ENCODE data around the gene MAGI1. TPM values are rescaled to one million over a fixed set of nuclear protein-coding genes. Genes with fewer than 3 reads are reported as not detected.
A peak's percentile ranks its signal among the peaks of the same experiment; 100 is the strongest.

The MAGI1 gene
- polyA plus RNA-seq, 1 of the 3 experiments (the other 2 are of a cell fraction) = 10.3 TPM

GRCh38 chr3:65905771-65906170, 132.9 kb downstream of the MAGI1 start:
- TF ChIP-seq TCF12 (IDR thresholded peaks at IDR 0.05) (peak; percentile 79), JUND (IDR thresholded peaks at IDR 0.05) (0 out of 2 replicates have a peak, but pooled peaks have one; percentile 6), TEAD4 (IDR thresholded peaks at IDR 0.05; ENCODE audit: borderline replicate concordance, insufficient read depth) (no peak)
- Histone ChIP-seq H3K9me2 (no peaks in the 10 kb centered on the region), H3K79me2 (ENCODE audit: insufficient read depth) (peaks cover 64% of the 10 kb centered on the region), H3K27me3 (ENCODE audit: insufficient read depth) (no peaks in the 10 kb centered on the region), H4K20me1 (ENCODE audit: insufficient read depth) (peaks cover 9% of the 10 kb centered on the region; the same call in 1 of the 2 replicates), H3K4me1 (ENCODE audit: control insufficient read depth in 1 of 2, insufficient read depth in 2 of 2, low read depth in 1 of 2, low read length in 1 of 2) (peaks cover 3 to 9% of the 10 kb centered on the region in 2 experiments; a peak in 3 of 4 replicates), H2AFZ (ENCODE audit: low read depth) (no peak overlapping the region), H3K9me3 (no peaks in the 10 kb centered on the region), H3K27ac (ENCODE audit: low read depth in 2 of 2, low read length in 1 of 2) (peak overlapping the region; percentile 44 to 48; a peak in 3 of 4 replicates), H3K36me3 (replicated peaks in 1 of 2; ENCODE audit: control insufficient read depth in 1 of 2, insufficient read depth in 2 of 2, low read length in 1 of 2) (peaks cover 0 to 3% of the 10 kb centered on the region in 2 experiments), H3K4me3 (ENCODE audit: low read depth in 2 of 2, low read length in 1 of 2) (no peak overlapping the region), H3K9ac (no peak overlapping the region), H3F3A (replicated peaks; ENCODE audit: insufficient read depth) (peaks cover 7% of the 10 kb centered on the region), H3K4me2 (peak overlapping the region; percentile 7; the same call in 1 of the 2 replicates)
- ChIA-PET CTCF (interaction anchor here (0.7 to 1.3 kb wide), 6 partner anchors 8 to 289 kb away, joined by 3 to 4 read pairs (median 3); no protein-coding TSS in a partner anchor), POLR2A (no interaction called here)
- no peak for DNase-seq
- 40% methylated on average over 2 of the region's 2 CpGs for WGBS (ENCODE audit: low lambda C conversion rate)

DNA sequence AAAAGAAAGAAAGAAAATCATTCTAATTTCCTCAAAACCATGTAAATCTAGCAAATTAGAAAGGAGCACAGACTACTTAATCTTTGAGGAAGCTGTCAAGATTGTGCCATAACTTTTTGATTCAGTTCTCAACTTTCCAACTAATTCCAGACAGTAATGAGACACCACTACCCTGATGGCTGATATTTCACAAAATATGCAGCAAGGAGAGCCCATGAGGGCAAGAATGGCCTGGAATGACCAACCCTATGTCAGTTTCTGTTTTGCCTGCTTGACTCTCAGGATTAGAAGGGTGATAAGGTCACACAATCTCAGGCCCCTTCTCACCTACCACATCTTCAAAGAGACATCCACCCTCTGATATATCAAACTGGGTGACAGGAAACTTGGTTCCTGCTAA, 134.7 kb downstream of the MAGI1 start:
- Histone ChIP-seq H3K4me3 (ENCODE audit: low read depth in 2 of 2, low read length in 1 of 2) (no peak overlapping the region), H3K79me2 (ENCODE audit: insufficient read depth) (peaks cover 58% of the 10 kb centered on the region), H3K9me3 (no peaks in the 10 kb centered on the region), H3K27me3 (ENCODE audit: insufficient read depth) (no peaks in the 10 kb centered on the region), H3K9ac (no peak overlapping the region), H3K4me2 (no peak overlapping the region), H3K9me2 (no peaks in the 10 kb centered on the region), H3K36me3 (replicated peaks in 1 of 2; ENCODE audit: control insufficient read depth in 1 of 2, insufficient read depth in 2 of 2, low read length in 1 of 2) (peaks cover 0 to 3% of the 10 kb centered on the region in 2 experiments), H3K4me1 (ENCODE audit: control insufficient read depth in 1 of 2, insufficient read depth in 2 of 2, low read depth in 1 of 2, low read length in 1 of 2) (peaks cover 3 to 9% of the 10 kb centered on the region in 2 experiments; a peak in 3 of 4 replicates), H3F3A (replicated peaks; ENCODE audit: insufficient read depth) (peaks cover 7% of the 10 kb centered on the region), H2AFZ (ENCODE audit: low read depth) (no peak overlapping the region), H3K27ac (ENCODE audit: low read depth in 2 of 2, low read length in 1 of 2) (no peak overlapping the region), H4K20me1 (ENCODE audit: insufficient read depth) (peaks cover 9% of the 10 kb centered on the region; the same call in 1 of the 2 replicates)
- TF ChIP-seq MXI1 (IDR thresholded peaks at IDR 0.05; ENCODE audit: low read depth, low read length) (no peak), MAX (IDR thresholded peaks at IDR 0.05; ENCODE audit: low read depth) (no peak), CHD2 (IDR thresholded peaks at IDR 0.05; ENCODE audit: low read length, partially characterized antibody) (no peak), TAF1 (IDR thresholded peaks at IDR 0.05; ENCODE audit: borderline replicate concordance, low read depth, low read length) (no peak), JUND (IDR thresholded peaks at IDR 0.05) (no peak)
- ChIA-PET CTCF (interaction anchor here (0.8 kb wide), 1 partner anchor 10 kb away, joined by 3 read pairs; no protein-coding TSS in a partner anchor), POLR2A (no interaction called here)
- DNase-seq = no peak

DNA sequence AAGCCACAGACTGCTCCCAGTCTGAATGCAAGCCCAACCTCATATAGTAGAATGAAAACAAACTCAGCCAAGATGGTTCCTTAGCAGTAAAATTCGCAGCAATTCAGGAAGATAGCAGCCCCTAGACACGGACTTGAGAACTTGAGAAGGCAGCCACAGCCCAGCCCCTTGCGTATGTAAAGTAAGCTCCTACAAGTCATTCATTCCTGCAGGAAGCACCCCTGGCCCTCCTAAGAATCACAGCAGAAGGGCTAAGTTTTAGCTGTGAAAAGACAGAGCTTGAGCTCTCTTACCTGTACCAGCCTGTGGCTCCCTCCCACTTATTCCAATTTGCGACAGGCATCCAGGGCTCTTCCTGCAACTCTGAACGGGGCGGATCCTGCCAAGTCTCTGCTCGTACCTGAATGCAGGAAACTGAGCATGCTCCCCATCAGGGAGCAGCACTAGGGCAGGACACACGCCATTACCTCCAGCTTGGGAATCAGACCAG, 136.4 kb downstream of the MAGI1 start:
- Histone ChIP-seq H3K27me3 (ENCODE audit: insufficient read depth) (no peaks in the 10 kb centered on the region), H2AFZ (ENCODE audit: low read depth) (no peak overlapping the region), H3K4me3 (ENCODE audit: low read depth in 2 of 2, low read length in 1 of 2) (no peak overlapping the region), H3K79me2 (ENCODE audit: insufficient read depth) (peaks cover 53% of the 10 kb centered on the region), H3F3A (replicated peaks; ENCODE audit: insufficient read depth) (peaks cover 7% of the 10 kb centered on the region), H3K27ac (ENCODE audit: low read depth in 2 of 2, low read length in 1 of 2) (no peak overlapping the region), H4K20me1 (ENCODE audit: insufficient read depth) (peaks cover 9% of the 10 kb centered on the region; the same call in 1 of the 2 replicates), H3K4me2 (no peak overlapping the region), H3K36me3 (replicated peaks in 1 of 2; ENCODE audit: control insufficient read depth in 1 of 2, insufficient read depth in 2 of 2, low read length in 1 of 2) (peaks cover 0 to 1% of the 10 kb centered on the region in 2 experiments), H3K4me1 (ENCODE audit: control insufficient read depth in 1 of 2, insufficient read depth in 2 of 2, low read depth in 1 of 2, low read length in 1 of 2) (peaks cover 3 to 9% of the 10 kb centered on the region in 2 experiments; a peak in 3 of 4 replicates), H3K9me2 (no peaks in the 10 kb centered on the region), H3K9ac (no peak overlapping the region), H3K9me3 (no peaks in the 10 kb centered on the region)
- DNase-seq = no peak
- ChIA-PET CTCF (no interaction called here), POLR2A (no interaction called here)
- TF ChIP-seq JUND (IDR thresholded peaks at IDR 0.05) = no peak
- no peak for TF ChIP-seq RFX5 (IDR thresholded peaks at IDR 0.05; ENCODE audit: low read length)
- no peak for TF ChIP-seq EZH2phosphoT487 (IDR thresholded peaks at IDR 0.05; ENCODE audit: borderline replicate concordance, low read depth)
- no peak for TF ChIP-seq RXRA (IDR thresholded peaks at IDR 0.05; ENCODE audit: borderline replicate concordance, low read depth)
- WGBS (ENCODE audit: low lambda C conversion rate) = 95% methylated on average over 8 of the region's 8 CpGs

Data from SK-N-SH (cell line).